Activated CD8-positive, alpha-beta memory T cell treated with anti-CD3 and anti-CD28 coated beads, Interleukin-2, amount 10 ng/mL, durations not matched to agents 7 days and 5 days (primary cell): Measurements from ENCODE around the gene EPB41L2. TPM values are rescaled to one million over a fixed set of nuclear protein-coding genes. Genes with fewer than 3 reads are reported as not detected.

Source experiments
- ATAC-seq: fragments of 150-1000 bp; cut with Tn5 transposase; one replicate; pipeline ENCODE4 v1.10.0; 2021; ENCODE audit warnings: moderate library complexity
- CTCF ChIA-PET: fragments of 350-600 bp; sonication (Branson Sonifier 250); formaldehyde crosslinking; loops from one replicate; lab custom pipeline; 2021; ENCODE audit warnings: antibody characterized with exemption; lab: Charles Lee
- DNase-seq: peaks from one replicate; pipeline ENCODE4 v3.0.0-alpha.2; 2020
- H3K27ac Mint-ChIP-seq: one replicate; pipeline ENCODE4 v1.8.0; 2021; ENCODE audit warnings: mild to moderate bottlenecking, mixed read lengths
- H3K27me3 Mint-ChIP-seq: one replicate; pipeline ENCODE4 v1.8.0; 2021; ENCODE audit warnings: mixed read lengths
- H3K36me3 Mint-ChIP-seq: one replicate; pipeline ENCODE4 v1.8.0; 2021; ENCODE audit warnings: mild to moderate bottlenecking, mixed read lengths
- H3K4me1 Mint-ChIP-seq: one replicate; pipeline ENCODE4 v1.8.0; 2021; ENCODE audit warnings: mixed read lengths
- H3K4me3 Mint-ChIP-seq: one replicate; pipeline ENCODE4 v1.8.0; 2021; ENCODE audit warnings: mild to moderate bottlenecking, moderate library complexity, mixed read lengths
- H3K9me3 Mint-ChIP-seq: one replicate; pipeline ENCODE4 v1.8.0; 2022; ENCODE audit warnings: low read depth, mixed read lengths
- total RNA-seq, 2 experiments: library from RNA; stranded (reverse); gene quantifications; one replicate each; pipeline ENCODE4 v1.2.3, GENCODE V29; 2021

The EPB41L2 gene
- total RNA-seq, 2 experiments from 2014 or later: 32.8 to 58.0 TPM

GRCh38 chr6:131038597-131039344 is 24.3 kb downstream of the EPB41L2 start:
- no peak overlapping the region for H3K4me3 Mint-ChIP-seq
- ATAC-seq (no peak), DNase-seq (no peak)
- H3K27me3 Mint-ChIP-seq: no peaks in the 10 kb centered on the region
- no peak overlapping the region for H3K27ac Mint-ChIP-seq
- H3K36me3 Mint-ChIP-seq: no peaks in the 10 kb centered on the region
- H3K9me3 Mint-ChIP-seq: no peaks in the 10 kb centered on the region
- no peaks in the 10 kb centered on the region for H3K4me1 Mint-ChIP-seq
- CTCF ChIA-PET: no interaction called here

GRCh38 chr6:131037194-131037897 is 25.7 kb downstream of the EPB41L2 start:
- DNase-seq: no peak
- H3K27ac Mint-ChIP-seq: no peak overlapping the region
- H3K27me3 Mint-ChIP-seq: no peaks in the 10 kb centered on the region
- H3K9me3 Mint-ChIP-seq: no peaks in the 10 kb centered on the region
- H3K36me3 Mint-ChIP-seq: no peaks in the 10 kb centered on the region
- peaks cover 2% of the 10 kb centered on the region for H3K4me1 Mint-ChIP-seq
- no peak overlapping the region for H3K4me3 Mint-ChIP-seq
- no peak for ATAC-seq
- CTCF ChIA-PET: interaction anchor here (0.6 kb wide), 1 partner anchor 76 kb away, joined by 3 read pairs; no protein-coding TSS in a partner anchor

GRCh38 chr6:131036601-131037000 is 26.4 kb downstream of the EPB41L2 start:
- no peaks in the 10 kb centered on the region for H3K27me3 Mint-ChIP-seq
- H3K36me3 Mint-ChIP-seq: no peaks in the 10 kb centered on the region
- ATAC-seq: no peak
- no peaks in the 10 kb centered on the region for H3K9me3 Mint-ChIP-seq
- CTCF ChIA-PET: no interaction called here
- DNase-seq: no peak
- peaks cover 2% of the 10 kb centered on the region for H3K4me1 Mint-ChIP-seq
- H3K4me3 Mint-ChIP-seq: no peak overlapping the region
- no peak overlapping the region for H3K27ac Mint-ChIP-seq

GRCh38 chr6:131036143-131036542 is 26.9 kb downstream of the EPB41L2 start:
- ATAC-seq: no peak
- H3K9me3 Mint-ChIP-seq: no peaks in the 10 kb centered on the region
- CTCF ChIA-PET: no interaction called here
- H3K4me1 Mint-ChIP-seq: peaks cover 2% of the 10 kb centered on the region
- DNase-seq: no peak
- no peaks in the 10 kb centered on the region for H3K36me3 Mint-ChIP-seq
- no peak overlapping the region for H3K27ac Mint-ChIP-seq
- no peak overlapping the region for H3K4me3 Mint-ChIP-seq
- no peaks in the 10 kb centered on the region for H3K27me3 Mint-ChIP-seq

GRCh38 chr6:131035582-131035981 is 27.5 kb downstream of the EPB41L2 start:
- no peaks in the 10 kb centered on the region for H3K27me3 Mint-ChIP-seq
- CTCF ChIA-PET: no interaction called here
- ATAC-seq: no peak
- DNase-seq: no peak
- no peaks in the 10 kb centered on the region for H3K9me3 Mint-ChIP-seq
- no peaks in the 10 kb centered on the region for H3K36me3 Mint-ChIP-seq
- H3K27ac Mint-ChIP-seq: no peak overlapping the region
- H3K4me1 Mint-ChIP-seq: peaks cover 2% of the 10 kb centered on the region
- H3K4me3 Mint-ChIP-seq: no peak overlapping the region

GRCh38 chr6:131033631-131034030 is 29.4 kb downstream of the EPB41L2 start:
- Mint-ChIP-seq H3K36me3 (no peaks in the 10 kb centered on the region), H3K27ac (no peak overlapping the region), H3K4me3 (no peak overlapping the region), H3K27me3 (no peaks in the 10 kb centered on the region), H3K4me1 (peaks cover 3% of the 10 kb centered on the region), H3K9me3 (no peaks in the 10 kb centered on the region)
- CTCF ChIA-PET: no interaction called here
- ATAC-seq (no peak), DNase-seq (no peak)

GRCh38 chr6:131029626-131030297 is 33.3 kb downstream of the EPB41L2 start:
- no peaks in the 10 kb centered on the region for H3K9me3 Mint-ChIP-seq
- CTCF ChIA-PET: interaction anchor here (0.7 kb wide), 1 partner anchor 198 kb away, joined by 3 read pairs; no protein-coding TSS in a partner anchor
- DNase-seq (no peak), ATAC-seq (no peak)
- no peaks in the 10 kb centered on the region for H3K27me3 Mint-ChIP-seq
- no peak overlapping the region for H3K27ac Mint-ChIP-seq
- H3K4me3 Mint-ChIP-seq: no peak overlapping the region
- H3K4me1 Mint-ChIP-seq: peaks cover 3% of the 10 kb centered on the region
- H3K36me3 Mint-ChIP-seq: no peaks in the 10 kb centered on the region

- CTCF ChIA-PET: no interaction called here
- no peaks in the 10 kb centered on the region for H3K9me3 Mint-ChIP-seq
- no peak overlapping the region for H3K4me3 Mint-ChIP-seq
- no peak overlapping the region for H3K27ac Mint-ChIP-seq
- ATAC-seq: no peak
- peaks cover 7% of the 10 kb centered on the region for H3K4me1 Mint-ChIP-seq
- no peak for DNase-seq
- H3K27me3 Mint-ChIP-seq: no peaks in the 10 kb centered on the region
- no peaks in the 10 kb centered on the region for H3K36me3 Mint-ChIP-seq
Measured at GRCh38 chr6:131027326-131027725, 35.7 kb downstream of the EPB41L2 start.

- no peaks in the 10 kb centered on the region for H3K27me3 Mint-ChIP-seq
- CTCF ChIA-PET: no interaction called here
- H3K36me3 Mint-ChIP-seq: no peaks in the 10 kb centered on the region
- no peaks in the 10 kb centered on the region for H3K9me3 Mint-ChIP-seq
- H3K27ac Mint-ChIP-seq: no peak overlapping the region
- ATAC-seq (no peak), DNase-seq (no peak)
- H3K4me1 Mint-ChIP-seq: peaks cover 7% of the 10 kb centered on the region
- H3K4me3 Mint-ChIP-seq: no peak overlapping the region
Measured at GRCh38 chr6:131026243-131026642, 36.8 kb downstream of the EPB41L2 start.

- no peak for ATAC-seq
- Mint-ChIP-seq H3K36me3 (no peaks in the 10 kb centered on the region), H3K27ac (no peak overlapping the region), H3K9me3 (no peaks in the 10 kb centered on the region), H3K27me3 (no peaks in the 10 kb centered on the region), H3K4me3 (no peak overlapping the region), H3K4me1 (peaks cover 5% of the 10 kb centered on the region)
- no peak for DNase-seq
- CTCF ChIA-PET: interaction anchor here (1.0 kb wide), 1 partner anchor 60 kb away, joined by 3 read pairs; no protein-coding TSS in a partner anchor
Measured at GRCh38 chr6:131024565-131024964, 38.5 kb downstream of the EPB41L2 start.

- DNase-seq (no peak), ATAC-seq (no peak)
- no peaks in the 10 kb centered on the region for H3K27me3 Mint-ChIP-seq
- H3K4me1 Mint-ChIP-seq: peaks cover 5% of the 10 kb centered on the region
- no peaks in the 10 kb centered on the region for H3K9me3 Mint-ChIP-seq
- CTCF ChIA-PET: interaction anchor here (1.0 kb wide), 1 partner anchor 60 kb away, joined by 3 read pairs; no protein-coding TSS in a partner anchor
- no peak overlapping the region for H3K4me3 Mint-ChIP-seq
- no peak overlapping the region for H3K27ac Mint-ChIP-seq
- no peaks in the 10 kb centered on the region for H3K36me3 Mint-ChIP-seq
Measured at GRCh38 chr6:131023834-131024504, 39.1 kb downstream of the EPB41L2 start.

- H3K36me3 Mint-ChIP-seq: no peaks in the 10 kb centered on the region
- H3K9me3 Mint-ChIP-seq: no peaks in the 10 kb centered on the region
- ATAC-seq: no peak
- no peak for DNase-seq
- H3K4me3 Mint-ChIP-seq: no peak overlapping the region
- H3K27me3 Mint-ChIP-seq: no peaks in the 10 kb centered on the region
- CTCF ChIA-PET: no interaction called here
- H3K4me1 Mint-ChIP-seq: peaks cover 5% of the 10 kb centered on the region
- no peak overlapping the region for H3K27ac Mint-ChIP-seq
Measured at GRCh38 chr6:131022691-131023090, 40.4 kb downstream of the EPB41L2 start.

GRCh38 chr6:131017962-131018361 is 45.1 kb downstream of the EPB41L2 start:
- no peaks in the 10 kb centered on the region for H3K36me3 Mint-ChIP-seq
- H3K9me3 Mint-ChIP-seq: no peaks in the 10 kb centered on the region
- no peak for DNase-seq
- H3K4me3 Mint-ChIP-seq: no peak overlapping the region
- no peak for ATAC-seq
- CTCF ChIA-PET: no interaction called here
- no peaks in the 10 kb centered on the region for H3K4me1 Mint-ChIP-seq
- no peaks in the 10 kb centered on the region for H3K27me3 Mint-ChIP-seq
- no peak overlapping the region for H3K27ac Mint-ChIP-seq
